Retinal pigment epithelial cell (primary cell): ENCODE results near the gene CCDC93.

Experiments used
- DNase-seq: peaks from one replicate; pipeline ENCODE4 v3.0.0-alpha.2; 2010; ENCODE audit warnings: low read depth
- H3K4me3 ChIP-seq: 2 replicates; pipeline ENCODE4 v1.5.1; 2011; ENCODE audit warnings: mild to moderate bottlenecking, low read length, control low read depth, moderate library complexity
- TF ChIP-seq, protein P1 (sequence below): conservative IDR thresholded peaks from 2 replicates; pipeline ENCODE4 v1.5.1; 2011; ENCODE audit warnings: low read depth, low read length, control low read depth, inconsistent platforms

CCDC93 gene

DNA sequence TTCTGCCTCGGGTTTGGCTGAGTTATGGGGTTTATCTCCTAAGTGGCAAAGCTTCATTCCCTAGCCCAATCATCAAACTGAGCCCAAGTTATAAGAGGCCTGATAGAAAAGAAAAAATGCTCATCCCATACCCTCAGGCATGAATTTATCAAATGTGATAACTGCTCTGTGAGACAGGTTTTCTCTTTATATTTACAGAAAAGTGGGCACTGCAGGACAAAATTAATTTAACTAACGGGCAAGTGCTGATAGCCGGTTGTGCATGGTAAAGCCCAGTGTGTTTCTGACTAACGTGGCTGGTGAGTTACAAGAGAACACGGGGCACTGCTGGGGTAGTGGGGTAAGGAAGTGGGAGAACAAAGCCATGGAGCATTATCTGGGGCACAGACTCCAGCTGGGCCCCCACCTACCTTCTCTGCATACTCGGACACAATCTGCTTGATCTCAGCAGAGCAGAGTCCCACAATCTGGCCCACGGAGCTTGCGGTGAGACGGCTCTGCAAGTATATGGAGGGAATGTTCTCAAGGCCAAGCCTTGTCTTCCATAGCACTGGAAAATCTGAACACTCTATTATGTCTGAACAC is 40.3 kb downstream of the CCDC93 start:
- H3K4me3 ChIP-seq, result no peak overlapping the region
- no peak for DNase-seq
- TF ChIP-seq, protein P1, sequence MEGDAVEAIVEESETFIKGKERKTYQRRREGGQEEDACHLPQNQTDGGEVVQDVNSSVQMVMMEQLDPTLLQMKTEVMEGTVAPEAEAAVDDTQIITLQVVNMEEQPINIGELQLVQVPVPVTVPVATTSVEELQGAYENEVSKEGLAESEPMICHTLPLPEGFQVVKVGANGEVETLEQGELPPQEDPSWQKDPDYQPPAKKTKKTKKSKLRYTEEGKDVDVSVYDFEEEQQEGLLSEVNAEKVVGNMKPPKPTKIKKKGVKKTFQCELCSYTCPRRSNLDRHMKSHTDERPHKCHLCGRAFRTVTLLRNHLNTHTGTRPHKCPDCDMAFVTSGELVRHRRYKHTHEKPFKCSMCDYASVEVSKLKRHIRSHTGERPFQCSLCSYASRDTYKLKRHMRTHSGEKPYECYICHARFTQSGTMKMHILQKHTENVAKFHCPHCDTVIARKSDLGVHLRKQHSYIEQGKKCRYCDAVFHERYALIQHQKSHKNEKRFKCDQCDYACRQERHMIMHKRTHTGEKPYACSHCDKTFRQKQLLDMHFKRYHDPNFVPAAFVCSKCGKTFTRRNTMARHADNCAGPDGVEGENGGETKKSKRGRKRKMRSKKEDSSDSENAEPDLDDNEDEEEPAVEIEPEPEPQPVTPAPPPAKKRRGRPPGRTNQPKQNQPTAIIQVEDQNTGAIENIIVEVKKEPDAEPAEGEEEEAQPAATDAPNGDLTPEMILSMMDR, result no peak

DNA sequence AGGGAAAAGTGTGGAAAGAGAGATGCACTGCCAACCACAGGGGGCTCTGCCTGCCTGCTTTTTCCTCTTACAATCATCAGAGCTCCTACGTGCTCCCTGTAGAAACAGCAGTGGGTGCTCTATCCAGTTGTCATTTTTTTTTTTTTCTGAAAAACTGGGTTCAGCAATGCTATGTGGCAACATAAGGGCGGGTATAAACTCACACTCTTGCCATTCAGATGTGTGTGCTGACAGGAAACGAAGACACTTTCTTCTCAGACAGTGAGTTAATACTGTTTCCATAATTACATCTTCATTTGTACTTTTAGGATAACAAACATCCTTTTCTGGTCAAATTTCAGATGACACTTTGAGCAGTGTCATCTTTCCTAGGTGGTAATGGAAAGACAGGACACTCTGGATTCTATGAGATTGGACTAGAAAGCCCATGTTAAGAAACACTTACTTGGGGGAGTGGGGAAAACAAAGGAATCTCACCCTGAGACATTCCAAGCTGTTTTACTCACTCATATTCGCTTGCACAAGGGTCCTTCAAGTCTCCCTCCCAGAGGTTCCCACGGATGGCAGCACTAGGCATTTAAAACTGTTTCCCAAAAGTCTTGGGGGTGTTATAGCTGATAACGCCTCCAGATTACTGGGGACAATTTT is 41.3 kb downstream of the CCDC93 start:
- TF ChIP-seq, protein P1, result peak; percentile 37
- peak; percentile 62 for DNase-seq
- no peak overlapping the region for H3K4me3 ChIP-seq

DNA sequence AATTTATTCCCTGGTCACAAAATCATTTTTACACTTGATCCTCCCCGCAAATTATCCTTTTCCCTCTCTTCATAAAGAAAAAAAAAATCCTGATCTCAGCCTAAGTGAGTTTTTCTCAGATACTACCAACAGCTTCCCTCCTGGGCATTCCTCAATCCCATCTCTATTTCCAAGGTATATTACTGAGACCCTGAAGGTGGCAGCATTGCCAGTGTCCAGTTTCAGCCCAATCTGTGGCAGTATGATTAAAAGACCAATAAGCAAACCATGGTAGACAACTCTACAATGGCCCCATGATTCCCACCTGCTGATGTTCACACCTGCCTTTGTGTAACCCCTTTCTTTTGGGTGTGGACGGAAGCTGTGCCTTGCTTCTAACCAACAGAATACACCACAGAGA is 45.1 kb downstream of the CCDC93 start:
- TF ChIP-seq, protein P1, result peak; percentile 29

DNA sequence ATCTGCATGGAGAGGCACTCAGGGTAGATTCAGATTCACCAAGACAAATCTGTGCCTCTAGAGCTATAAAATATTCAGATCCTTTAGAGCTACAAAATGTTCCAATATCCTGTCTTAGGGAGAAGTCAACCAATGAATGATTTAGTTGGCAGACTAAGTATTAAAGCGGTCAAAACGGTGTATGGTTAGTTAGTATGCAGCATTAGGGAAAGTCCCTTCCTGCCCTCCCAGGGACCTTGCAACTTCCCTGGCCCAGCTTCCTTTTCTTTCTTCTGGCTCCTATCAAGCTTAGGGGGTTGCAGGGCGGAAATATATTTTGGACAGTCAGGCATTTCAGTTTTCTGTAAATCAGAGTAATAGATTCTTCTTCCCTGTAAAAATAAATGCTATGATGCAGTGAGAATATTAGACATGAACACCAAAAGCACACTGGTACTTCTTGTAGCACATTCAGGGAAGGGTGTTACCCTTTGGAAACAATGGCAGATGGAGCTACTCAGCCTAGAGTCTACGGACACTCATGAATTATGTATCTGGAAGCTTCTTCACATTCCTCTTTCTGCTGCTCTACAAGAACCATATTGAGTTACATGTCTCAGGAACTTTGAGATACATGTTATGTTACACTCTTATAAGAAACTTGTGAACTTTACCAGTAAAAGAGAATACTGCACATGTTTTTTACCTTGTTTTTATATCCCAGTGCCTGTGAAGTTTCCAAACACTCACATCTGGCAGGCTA is 45.7 kb downstream of the CCDC93 start:
- DNase-seq, result no peak
- TF ChIP-seq, protein P1, result no peak
- no peak overlapping the region for H3K4me3 ChIP-seq

More for the DNA sequence above, 45.1 kb downstream of the CCDC93 start:
- DNase-seq, result no peak
- H3K4me3 ChIP-seq, result no peak overlapping the region

DNA sequence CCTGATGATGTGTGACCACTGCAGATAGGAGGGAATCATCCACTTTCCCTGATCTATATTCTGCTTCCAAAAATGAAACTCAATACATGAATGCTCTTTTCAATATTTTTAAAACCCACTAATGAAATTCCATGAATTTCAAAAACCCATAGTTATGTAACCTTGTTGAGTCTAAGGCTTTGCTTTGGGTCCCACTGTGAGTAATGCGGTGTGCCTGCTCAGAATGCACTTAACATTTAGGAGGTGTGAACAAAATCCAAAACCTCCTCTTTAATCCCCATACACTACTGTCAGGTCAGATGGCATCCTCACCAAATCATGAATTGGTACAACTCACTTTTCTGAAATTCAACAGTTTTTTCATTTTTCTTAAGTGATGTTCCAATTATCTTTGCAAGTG is 50.4 kb downstream of the CCDC93 start:
- no peak for DNase-seq
- TF ChIP-seq, protein P1, result no peak
- H3K4me3 ChIP-seq, result no peak overlapping the region

DNA sequence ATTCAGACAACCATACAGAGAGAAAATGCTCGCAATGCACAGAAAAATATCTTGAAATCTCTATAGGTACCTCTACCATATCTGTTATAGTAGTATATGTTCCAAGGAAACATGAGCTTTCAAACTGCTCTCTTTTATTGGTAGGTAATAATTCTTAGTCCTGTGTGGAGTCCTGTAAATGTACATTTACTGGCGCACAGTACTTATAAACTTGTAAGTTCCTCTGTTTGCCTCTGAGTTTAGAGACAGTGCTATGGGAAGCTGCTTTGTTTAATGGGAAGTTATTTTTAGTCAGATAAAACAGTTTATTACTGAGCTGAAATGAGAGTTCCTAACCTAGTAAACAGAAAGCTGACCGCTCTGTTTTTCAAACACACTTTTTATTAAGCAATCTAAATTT is 52.7 kb downstream of the CCDC93 start:
- TF ChIP-seq, protein P1, result no peak
- no peak overlapping the region for H3K4me3 ChIP-seq
- DNase-seq, result no peak
